ENCODE results near the gene BFSP2.
"Not testable (repeated sequence)": the region's sequence is repeated elsewhere in the genome, so short reads cannot be mapped to it uniquely, and the experiment has no call there.

Gene BFSP2

DNA sequence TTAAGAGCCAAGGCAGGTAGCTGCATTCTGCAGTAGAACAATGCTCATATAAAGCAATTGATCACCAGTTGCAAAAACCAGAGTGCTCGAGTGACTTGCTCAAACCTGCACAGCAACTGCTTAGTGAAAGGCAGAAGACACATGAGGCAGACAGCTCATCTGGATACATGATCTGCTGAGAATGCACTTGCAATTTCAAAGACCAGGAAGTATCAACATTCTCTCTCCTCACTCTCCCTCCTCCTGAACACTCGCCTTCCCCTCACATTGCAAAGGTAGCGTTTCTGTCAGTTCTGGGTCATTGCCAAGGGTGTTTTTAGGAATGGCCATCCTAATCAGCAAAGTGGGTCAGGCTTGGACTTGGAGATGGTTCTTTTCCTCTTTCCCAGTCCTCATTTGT, 61.0 kb downstream of the BFSP2 start:
- DNase-seq: no peak

DNA sequence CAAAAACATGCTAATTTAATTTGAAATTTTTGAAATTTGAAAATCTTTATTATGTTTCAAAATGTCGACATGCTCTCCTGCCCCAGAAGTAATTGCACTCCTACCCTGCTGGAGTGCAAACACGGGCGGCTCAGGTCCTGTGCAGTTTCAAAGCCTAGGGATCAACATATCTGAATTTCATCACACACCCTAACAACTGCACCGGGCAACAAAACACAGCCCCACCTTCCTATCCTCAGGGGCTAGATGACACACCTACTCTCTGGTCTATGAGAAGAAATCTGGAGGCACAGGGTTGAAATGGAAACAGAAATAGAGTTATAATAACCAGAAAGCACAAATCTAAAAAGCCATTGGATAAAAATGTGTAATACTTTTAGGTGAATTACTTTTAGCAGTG, 61.4 kb downstream of the BFSP2 start:
- no peak for DNase-seq

DNA sequence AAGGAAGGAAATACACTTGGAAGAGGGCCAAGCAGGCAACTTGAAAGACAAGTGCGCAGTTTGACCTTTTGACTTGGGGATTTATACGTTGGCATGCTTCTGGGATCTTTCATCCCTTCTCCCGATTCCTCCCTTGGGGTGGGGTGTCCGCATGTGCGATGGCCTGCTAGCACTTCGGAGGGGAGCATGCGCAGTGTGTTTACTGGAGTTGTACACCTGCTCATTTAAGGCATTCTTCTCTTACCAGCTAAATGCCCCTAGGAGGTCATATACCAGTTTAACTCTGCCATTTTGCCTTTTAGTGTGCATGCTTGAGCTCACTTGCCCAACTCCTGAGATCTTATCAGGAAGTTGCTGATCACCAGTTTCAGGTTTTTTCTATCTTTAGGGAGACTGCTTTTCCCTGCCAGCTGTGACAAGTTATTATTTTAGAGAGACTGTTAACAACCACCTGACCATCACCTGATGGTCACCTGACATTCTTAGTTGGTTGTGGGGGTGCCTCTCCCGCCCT, 63.5 kb downstream of the BFSP2 start:
- DNase-seq: no peak

DNA sequence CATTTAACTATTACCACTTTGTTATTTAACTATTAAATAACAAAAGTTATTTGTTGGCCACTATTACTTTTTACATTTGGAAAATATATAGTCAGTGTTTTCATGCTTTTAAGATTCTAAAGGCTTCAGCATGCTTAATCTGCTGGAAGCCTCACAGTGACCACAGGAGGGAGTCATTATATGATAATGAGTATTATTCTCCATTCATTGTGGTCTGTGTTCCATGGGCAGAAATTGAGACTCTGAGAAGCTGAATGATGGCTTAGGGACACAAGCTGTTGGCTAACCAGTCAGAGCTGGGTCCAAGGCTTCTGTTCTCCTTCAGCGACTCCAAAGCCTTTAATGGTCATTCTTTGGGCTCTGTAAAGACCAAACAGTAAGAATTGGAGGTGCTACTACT, 64.7 kb downstream of the BFSP2 start:
- no peak for DNase-seq

DNA sequence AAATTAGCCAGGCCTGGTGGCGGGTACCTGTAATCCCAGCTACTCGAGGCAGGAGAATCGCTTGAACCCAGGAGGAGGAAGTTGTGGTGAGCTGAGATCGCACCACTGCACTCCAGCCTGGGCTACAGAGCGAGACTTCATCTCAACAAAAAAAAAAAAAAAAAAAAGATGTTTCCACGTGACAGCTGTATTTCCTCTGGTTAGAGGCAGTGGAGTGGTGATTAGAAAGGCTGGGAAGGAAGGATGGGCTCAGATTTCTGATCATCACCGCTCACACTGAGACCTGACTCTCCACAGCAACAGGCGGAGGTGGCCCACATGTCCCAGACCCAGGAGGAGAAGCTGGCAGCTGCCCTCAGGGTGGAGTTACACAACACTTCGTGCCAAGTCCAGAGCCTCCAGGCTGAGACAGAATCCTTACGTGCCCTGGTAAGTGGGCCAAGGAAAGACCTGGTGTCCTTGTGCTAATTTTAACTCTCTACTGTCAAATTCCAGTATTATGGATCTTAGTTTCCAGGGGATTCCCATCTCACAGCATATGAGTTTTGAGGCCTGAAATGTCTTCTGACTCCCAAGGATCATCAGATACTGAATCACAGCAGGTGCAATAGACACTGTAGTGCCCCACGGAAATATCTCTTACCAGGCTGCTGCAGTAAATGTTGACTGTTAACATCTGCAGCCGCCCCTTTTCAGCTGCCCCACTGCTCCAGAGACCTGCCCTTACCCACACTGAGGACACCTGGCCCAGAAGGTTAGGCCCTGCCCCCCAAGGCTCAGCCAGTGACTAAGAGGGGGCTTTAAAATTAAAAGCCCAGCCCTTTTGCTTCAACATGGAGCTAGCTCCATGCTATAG, 66.9 kb downstream of the BFSP2 start:
- no peak for DNase-seq

DNA sequence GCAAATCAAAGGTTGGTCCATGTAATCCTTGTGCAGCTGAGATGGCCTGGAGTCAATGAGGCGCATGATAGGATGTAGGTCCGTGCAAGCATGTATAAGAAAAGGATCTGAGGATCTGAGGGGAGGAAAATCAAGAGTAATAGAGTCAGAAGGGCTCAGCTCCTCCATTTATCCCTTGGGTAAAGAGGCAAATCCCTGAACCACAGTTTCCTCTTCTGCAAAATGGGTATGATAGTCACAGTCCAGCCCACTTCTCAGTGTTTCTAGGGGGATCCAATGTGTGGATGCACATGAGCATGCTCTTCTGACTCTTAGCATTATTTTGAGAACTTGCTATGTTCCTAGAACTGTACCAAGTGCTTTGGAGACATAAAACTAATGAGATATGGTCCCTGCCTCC, 67.9 kb downstream of the BFSP2 start:
- DNase-seq: no peak

DNA sequence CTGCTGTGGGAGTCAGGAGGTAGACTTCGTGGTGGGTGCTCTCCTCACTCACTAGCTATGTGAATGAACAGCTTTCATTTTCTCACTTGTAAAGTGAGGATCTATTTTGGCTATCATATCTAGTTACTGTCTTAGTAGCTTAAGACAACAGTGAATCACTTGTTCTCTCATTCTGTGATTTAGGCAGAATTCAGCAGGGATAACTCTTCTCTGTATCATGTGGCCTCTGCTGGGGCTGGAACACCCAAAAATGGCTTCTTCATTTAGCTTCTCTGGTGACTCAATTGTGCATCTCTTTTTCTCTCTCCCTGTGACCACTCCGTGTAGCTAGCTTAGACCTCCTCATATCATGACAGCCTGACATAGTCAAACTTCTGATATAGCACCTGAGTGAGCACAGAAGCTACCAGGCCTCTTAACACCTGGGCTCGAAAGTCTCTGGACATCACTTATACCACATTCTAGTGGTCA, 68.4 kb downstream of the BFSP2 start:
- DNase-seq: no peak

DNA sequence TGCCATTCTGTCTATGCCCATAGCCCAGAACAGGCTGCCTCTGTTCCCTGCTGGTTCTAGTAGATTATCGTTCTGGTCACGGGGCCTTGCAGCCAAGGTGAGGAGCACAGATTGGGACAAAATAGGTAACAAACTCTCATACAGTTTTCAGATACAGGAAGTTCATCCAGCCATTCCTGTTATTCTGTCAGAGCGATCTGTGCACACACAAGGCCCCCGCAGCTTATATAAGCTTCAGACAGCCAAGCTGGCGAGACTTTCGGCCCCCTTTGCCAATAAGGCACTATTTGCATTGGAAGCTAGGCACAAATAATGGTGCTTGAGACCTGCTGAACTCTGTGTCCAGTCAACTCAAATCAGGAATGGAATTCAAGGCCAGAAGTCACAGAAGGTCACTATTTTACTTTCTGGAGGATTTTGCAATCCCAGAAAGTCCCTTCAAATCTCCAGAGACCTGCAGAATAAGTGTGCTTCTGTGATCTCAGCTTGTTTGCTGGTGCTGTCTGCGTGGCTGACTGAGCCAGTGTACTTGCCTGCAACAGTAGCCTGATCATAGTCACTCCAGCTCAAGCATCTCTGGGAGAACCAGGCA, 69.4 kb downstream of the BFSP2 start:
- no peak for DNase-seq

DNA sequence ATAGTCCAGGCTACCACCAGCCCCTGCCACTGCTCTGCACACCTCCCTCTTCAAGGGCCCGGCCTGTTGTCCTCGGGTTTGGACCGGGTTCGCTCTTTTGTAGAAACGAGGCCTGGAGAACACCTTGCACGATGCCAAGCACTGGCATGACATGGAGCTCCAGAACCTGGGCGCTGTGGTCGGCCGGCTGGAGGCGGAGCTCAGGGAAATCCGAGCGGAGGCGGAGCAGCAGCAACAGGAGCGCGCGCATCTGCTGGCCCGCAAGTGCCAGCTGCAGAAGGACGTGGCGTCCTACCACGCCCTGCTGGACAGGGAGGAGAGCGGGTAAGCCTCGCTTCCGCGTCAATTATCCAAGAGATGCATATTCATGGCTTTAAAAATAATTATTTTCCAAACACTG, 72.4 kb downstream of the BFSP2 start:
- DNase-seq: no peak

DNA sequence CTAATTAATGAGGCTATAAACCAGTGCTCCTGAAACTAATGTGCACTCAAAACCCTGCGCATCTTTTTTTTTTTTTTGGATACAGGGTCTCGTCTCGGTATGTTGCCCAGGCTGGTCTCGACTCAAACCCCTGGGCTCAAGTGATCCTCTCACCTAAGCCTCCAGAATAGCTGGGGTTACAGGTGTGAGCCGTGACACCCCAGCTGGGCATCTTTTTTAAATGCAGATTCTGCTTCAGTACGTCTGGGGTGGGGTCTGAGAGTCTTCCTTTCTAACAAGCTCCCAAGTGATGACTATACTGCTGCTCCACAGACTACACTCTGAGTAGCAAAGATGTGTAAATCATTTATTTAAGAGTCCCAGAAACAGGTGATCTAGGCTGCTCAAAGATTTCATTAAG, 73.0 kb downstream of the BFSP2 start:
- no peak for DNase-seq

DNA sequence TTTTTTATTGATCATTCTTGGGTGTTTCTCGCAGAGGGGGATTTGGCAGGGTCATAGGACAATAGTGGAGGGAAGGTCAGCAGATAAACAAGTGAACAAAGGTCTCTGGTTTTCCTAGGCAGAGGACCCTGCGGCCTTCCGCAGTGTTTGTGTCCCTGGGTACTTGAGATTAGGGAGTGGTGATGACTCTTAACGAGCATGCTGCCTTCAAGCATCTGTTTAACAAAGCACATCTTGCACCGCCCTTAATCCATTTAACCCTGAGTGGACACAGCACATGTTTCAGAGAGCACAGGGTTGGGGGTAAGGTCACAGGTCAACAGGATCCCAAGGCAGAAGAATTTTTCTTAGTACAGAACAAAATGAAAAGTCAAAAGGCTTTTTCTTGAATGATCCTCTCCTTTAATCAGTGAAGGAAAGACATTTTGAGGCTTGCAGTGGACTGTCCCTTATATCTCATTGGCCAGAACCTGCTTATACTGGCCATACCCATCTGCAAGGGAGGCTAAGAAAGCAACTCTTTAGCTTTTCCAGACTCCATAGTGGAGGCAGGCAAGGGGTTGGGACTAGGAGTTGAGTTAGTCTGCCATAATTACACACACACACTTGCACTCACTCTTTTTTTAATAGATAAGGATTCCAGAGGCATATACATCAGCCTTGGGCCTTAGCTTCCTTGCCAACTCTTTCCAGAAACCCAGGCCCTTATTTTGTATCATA, 73.8 kb downstream of the BFSP2 start:
- DNase-seq: not testable (repeated sequence)

DNA sequence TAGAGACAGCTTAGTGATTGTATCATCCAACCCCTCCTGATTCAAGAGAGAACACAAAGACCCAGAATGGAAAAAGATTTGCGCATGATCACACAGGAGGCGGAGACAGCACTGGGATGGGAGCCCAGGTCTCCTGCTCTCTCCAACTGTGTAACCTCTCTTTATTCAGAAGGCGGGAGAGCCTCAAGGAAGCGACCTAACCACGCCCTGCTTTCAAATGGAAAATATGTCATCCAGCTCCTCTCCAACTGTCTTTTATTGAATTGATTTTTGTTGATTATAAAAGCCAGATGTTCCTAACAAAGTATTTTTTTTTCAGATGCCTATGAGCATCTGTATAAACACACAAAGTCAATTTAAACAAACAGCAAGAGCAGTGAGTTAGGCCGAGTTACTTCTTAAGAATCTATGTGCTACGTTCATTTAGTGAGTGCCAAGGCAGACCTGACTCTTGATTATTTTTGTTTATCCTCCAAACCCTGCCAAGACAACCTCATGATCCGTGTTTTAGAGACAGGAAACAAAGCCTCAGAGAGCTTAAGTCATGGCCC, 74.5 kb downstream of the BFSP2 start:
- DNase-seq: no peak

DNA sequence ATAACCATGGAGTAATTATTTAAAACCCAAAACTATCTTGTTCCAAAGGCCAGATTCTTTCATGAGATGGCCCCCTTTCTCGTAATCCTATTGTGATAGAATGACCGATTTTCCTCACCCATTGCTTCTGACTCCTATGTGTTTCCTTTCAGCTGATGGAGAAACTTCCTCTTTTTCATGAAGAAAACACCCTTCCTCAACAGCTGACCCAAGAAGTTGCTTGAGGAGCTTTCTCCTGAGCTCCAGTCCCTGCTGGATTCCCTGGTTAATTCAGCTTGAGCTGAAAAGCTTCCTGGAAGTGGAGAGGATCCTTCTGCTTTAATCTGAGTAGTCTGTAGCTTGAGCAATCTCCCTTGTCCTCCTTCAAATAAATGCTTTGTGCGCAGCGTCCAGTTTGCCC, 75.0 kb downstream of the BFSP2 start:
- DNase-seq: no peak

DNA sequence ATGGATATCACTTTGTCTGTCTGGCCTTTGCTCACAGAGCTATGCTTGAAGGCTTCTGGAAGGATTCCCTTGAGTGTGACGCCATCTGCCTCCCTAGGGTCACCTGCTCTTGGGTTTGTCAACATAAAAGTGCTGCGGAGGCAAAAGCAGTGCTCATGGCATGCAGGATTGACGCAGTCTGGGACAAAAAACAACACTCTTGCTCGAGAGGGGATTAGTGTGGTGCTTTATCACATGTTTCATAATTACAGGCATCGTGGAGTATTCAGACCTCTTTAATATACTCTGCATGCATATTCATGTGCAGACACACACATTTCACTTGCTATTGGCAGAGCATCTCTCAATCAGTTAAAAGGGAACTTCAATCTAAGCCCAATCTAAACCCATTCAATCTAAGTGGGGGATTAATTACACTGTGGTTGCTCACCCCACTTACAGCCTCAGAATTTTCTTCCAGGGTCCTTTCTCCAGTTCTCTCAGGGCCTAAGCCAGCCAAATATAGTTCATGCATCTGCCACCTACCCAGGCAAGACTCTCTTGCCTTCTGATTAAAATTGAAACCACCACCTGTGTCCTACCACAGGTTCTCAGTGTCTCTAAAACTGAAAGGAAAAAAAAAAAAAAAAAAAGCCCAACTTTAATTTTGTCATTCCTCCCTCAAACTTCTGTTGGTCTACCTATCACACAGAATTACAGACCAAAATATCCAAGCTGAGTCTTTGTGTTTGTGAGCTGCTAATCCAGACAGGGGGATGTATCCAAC, 75.6 kb downstream of the BFSP2 start:
- DNase-seq: no peak

DNA sequence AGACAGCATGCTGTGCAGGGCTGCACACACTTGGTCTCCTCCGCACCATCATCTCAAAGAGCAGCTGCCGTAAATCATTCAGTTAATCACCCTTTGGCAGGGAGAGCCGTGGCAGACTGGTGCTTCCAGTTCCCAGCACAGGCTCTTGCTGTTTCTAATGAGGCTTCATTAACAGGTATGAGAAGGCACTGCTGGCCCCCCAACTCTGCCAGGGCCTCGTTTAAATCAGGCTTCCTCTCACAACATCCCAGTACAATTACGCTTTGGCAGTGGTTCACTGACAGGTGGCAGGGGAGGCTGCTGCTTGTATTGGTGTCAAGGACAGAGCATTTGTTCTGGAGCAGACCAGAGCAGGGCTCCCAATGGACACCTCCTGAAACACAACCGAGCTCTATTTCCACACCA, 77.1 kb downstream of the BFSP2 start:
- no peak for DNase-seq

DNA sequence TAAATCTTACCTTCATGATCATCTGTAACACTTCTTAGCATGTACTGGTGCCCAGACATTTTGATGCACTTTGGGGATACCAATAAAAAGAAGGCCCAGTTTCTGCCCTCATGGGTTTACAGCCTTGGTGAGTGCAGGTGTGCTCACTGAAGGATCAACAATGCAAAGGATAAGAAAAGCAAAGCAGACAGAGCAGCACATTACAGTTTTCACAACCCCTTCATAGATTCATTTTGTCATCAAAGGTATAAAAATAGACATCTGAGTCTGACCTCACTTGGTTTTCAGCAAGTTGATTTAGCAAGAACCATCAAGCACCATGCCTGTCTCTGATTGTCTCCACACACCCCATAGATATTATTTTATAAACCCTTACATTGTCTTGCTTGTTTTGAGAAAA, 77.6 kb downstream of the BFSP2 start:
- DNase-seq: no peak

DNA sequence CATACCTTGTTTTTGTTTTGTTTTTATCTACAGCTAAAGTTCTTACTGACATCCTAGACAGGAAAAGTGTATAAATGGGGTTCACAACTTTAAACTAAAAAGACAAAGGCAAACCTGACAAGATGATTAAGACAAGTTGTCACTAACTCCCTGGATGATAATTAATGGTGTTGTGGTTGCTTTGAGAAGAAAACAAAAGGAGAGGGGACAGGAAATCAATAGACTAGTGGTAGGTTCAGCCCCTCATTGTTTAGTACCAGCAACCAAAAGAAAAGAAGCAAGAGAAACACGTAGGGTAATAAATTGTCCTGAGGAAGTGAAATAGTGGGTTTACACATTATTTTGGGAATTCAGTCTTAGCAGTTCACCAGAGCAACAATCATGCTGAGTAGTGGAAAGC, 78.8 kb downstream of the BFSP2 start:
- DNase-seq: no peak

DNA sequence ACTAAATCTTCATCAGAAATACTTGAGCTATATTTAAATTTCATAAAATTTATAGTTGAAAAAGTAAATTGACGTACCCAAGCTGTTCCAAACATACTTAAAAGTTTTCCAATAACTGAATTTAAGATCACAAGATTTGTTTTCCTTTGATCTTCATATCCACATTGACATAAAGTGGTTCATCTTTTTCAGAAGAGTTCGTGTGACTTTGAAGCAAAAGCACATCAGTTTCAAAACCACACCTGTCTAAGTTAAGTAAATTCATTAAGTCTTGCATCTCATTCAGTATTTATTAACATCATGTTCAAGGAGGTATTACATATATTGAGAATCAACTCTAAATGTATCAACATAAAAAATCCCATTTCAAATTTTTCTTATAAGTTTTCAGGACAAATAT, 79.5 kb downstream of the BFSP2 start:
- DNase-seq: no peak

DNA sequence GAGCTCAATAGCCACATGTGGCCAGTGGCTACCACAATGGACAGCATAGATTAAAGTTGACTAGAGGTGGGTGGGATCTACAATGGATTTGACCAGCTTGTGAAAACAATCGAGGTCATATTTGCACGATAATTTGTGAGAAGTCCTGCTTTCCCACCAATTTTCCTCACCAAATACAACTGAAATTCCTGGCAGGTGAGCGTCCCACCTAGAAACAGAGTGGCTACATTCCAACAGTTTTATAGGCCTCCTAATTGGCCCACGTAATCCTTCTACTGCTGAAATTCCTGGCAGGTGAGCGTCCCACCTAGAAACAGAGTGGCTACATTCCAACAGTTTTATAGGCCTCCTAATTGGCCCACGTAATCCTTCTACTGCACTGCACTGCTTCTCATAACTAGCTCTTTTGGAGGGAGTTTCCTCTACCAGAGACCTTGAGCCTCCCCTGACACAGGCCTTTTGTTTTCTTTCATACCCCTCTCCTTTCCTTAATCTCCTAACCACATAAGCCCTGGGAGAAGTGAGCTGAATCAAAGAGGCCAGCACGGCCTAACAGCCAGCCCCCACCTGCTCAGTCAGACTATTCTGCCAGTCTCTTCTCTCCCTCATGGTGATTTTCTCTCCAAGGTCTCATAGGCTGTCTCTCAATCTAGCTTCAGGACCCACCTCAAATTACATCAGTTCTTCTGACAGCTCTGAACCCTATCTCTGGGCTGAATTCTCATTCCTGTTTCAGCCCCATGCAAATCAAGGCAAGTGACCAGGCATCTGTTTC, 80.2 kb downstream of the BFSP2 start:
- DNase-seq: no peak

DNA sequence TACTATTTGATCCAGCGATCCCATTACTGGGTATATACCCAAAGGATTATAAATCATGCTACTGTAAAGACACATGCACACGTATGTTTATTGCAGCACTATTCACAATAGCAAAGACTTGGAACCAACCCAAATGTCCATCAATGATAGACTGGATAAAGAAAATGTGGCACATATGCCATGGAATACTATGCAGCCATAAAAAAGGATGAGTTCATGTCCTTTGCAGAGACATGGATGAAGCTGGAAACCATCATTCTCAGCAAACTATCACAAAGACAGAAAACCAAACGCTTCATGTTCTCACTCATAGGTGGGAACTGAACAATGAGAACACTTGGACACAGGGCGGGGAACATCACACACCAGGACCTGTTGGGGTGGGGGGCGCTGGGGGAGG, 82.6 kb downstream of the BFSP2 start:
- DNase-seq: not testable (repeated sequence)

DNA sequence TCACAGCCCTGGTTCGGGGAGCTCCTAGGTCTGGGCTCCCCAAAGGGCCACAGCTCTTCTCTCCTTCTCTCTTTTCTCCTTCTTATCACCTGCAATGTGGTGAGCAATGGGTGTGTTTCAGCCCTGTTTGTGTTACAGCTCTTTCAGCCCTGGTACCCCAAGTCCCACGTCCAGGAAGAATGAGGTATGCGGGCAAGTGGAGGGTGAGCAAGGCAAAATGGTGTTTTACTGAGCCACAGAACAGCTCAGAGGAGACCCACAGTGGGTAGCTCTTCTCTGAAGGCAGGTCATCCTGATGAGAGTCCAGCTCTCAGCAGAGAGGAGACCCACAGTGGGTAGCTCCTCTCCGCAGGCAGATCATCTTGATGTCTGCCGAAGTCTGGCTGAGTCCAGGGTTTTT, 86.8 kb downstream of the BFSP2 start:
- DNase-seq: no peak

DNA sequence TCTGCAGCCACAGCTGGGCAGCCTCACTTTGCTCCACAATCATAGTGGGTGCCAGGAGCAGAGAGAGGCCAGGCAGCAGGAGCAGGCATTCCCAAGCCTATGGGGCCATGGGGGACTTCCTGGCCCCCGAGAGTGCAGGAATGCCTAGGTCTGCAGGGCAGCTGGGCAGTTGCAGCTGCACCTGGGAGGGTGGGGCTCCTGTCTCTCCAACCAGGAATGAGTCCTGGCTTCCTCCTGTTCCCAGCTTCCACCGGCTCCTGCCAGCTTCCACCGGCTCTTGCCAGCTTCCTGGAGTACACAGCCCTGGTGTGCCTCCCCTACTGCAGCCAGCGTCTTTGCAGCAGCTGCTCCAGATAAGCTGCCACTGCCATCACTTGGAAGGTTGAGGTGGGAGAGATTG, 87.3 kb downstream of the BFSP2 start:
- no peak for DNase-seq
